Loucy (cell line): Measurements from ENCODE around the gene RPS18.

Experiments used
- H2AFZ ChIP-seq: fragments of 200-600 bp; sonication (generic); 2 replicates; pipeline ENCODE4 v1.6.0; 2016; ENCODE audit warnings: antibody characterized with exemption, mild to moderate bottlenecking, low read length, moderate library complexity
- H3F3A ChIP-seq: fragments of 200-600 bp; 2 replicates; pipeline ENCODE4 v1.6.0; 2016; ENCODE audit warnings: antibody characterized with exemption, low read depth, mild to moderate bottlenecking
- H3K27me3 ChIP-seq: fragments of 200-600 bp; sonication (generic); 2 replicates; pipeline ENCODE4 v1.6.1; 2014; ENCODE audit warnings: low read length, mild to moderate bottlenecking; ENCODE audit not compliant: insufficient read depth, poor library complexity, severe bottlenecking
- H3K36me3 ChIP-seq: fragments of 200-600 bp; sonication (generic); 2 replicates; pipeline ENCODE4 v1.6.1; 2016; ENCODE audit warnings: low read length; ENCODE audit not compliant: insufficient read depth
- H3K4me1 ChIP-seq: fragments of 200-600 bp; sonication (generic); 2 replicates; pipeline ENCODE4 v1.5.1; 2014; ENCODE audit warnings: low read length, mild to moderate bottlenecking; ENCODE audit not compliant: insufficient read depth, poor library complexity, severe bottlenecking
- H3K4me2 ChIP-seq: fragments of 200-600 bp; sonication (generic); 2 replicates; pipeline ENCODE4 v1.6.0; 2014; ENCODE audit warnings: antibody characterized with exemption, low read length, low read depth, mild to moderate bottlenecking; ENCODE audit not compliant: poor library complexity, severe bottlenecking
- H3K4me3 ChIP-seq: fragments of 200-600 bp; sonication (generic); 2 replicates; pipeline ENCODE4 v1.5.1; 2014; ENCODE audit warnings: low read length, mild to moderate bottlenecking, mixed read lengths; ENCODE audit not compliant: poor library complexity, severe bottlenecking
- H3K79me2 ChIP-seq: fragments of 200-600 bp; sonication (generic); 2 replicates; pipeline ENCODE4 v1.6.1; 2014; ENCODE audit warnings: low read length; ENCODE audit not compliant: insufficient read depth
- H3K9ac ChIP-seq: fragments of 200-600 bp; sonication (generic); 2 replicates; pipeline ENCODE4 v1.6.0; 2014; ENCODE audit warnings: mild to moderate bottlenecking, low read depth, low read length, moderate library complexity; ENCODE audit not compliant: poor library complexity, severe bottlenecking
- H3K9me2 ChIP-seq: fragments of 200-600 bp; sonication (generic); replicated peaks from 2 replicates; pipeline ENCODE4 v1.6.1; 2016; ENCODE audit warnings: low read depth, low read length, mixed read lengths
- H3K9me3 ChIP-seq: fragments of 200-600 bp; sonication (generic); 2 replicates; pipeline ENCODE4 v1.6.1; 2014; ENCODE audit warnings: mild to moderate bottlenecking, antibody characterized with exemption, low read length, low read depth; ENCODE audit not compliant: insufficient read depth
- H4K20me1 ChIP-seq: fragments of 200-600 bp; sonication (generic); 2 replicates; pipeline ENCODE4 v1.6.0; 2014; ENCODE audit warnings: antibody characterized with exemption, low read length, mild to moderate bottlenecking; ENCODE audit not compliant: insufficient read depth, poor library complexity, severe bottlenecking
- EZH2phosphoT487 ChIP-seq: fragments of 200-600 bp; IDR thresholded peaks from 2 replicates; pipeline ENCODE4 v1.6.1; 2018; ENCODE audit warnings: antibody characterized with exemption, mild to moderate bottlenecking, moderate library complexity, borderline replicate concordance
- TF ChIP-seq, protein P1 (sequence below): fragments of 200-600 bp; sonication (generic); conservative IDR thresholded peaks from 2 replicates; pipeline ENCODE4 v1.5.1; 2014; ENCODE audit warnings: mild to moderate bottlenecking, antibody characterized with exemption, low read length

RPS18 gene

DNA sequence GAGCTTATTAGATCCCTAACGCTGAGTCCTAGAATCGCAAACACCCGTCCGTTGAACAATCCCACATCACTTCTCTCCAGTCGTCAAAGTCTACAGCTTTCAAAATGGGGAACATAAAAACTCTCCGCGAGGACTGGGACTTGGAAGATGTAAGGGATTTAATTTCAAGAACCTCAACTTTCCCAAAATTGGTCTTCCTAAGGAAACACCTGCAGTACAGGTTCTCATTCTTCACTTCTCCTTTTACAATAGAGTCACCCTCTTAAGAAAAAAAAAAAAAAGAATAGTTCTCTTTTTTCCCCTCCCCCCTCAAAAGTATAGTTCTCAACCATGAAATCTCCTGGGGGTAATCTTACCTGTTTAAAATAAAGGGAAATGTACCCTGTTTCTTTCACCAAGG is 52.2 kb downstream of the RPS18 start:
- no peaks in the 10 kb centered on the region for H3F3A ChIP-seq
- peaks cover 21% of the 10 kb centered on the region for H4K20me1 ChIP-seq
- peaks cover 17% of the 10 kb centered on the region; the same call in 1 of the 2 replicates for H3K36me3 ChIP-seq
- H2AFZ ChIP-seq, result no peak overlapping the region
- no peaks in the 10 kb centered on the region for H3K9me3 ChIP-seq
- peak overlapping the region; percentile 76 for H3K4me2 ChIP-seq
- H3K27me3 ChIP-seq, result no peaks in the 10 kb centered on the region
- H3K4me1 ChIP-seq, result peaks cover 38% of the 10 kb centered on the region
- no peak for TF ChIP-seq EZH2phosphoT487
- TF ChIP-seq, protein P1, sequence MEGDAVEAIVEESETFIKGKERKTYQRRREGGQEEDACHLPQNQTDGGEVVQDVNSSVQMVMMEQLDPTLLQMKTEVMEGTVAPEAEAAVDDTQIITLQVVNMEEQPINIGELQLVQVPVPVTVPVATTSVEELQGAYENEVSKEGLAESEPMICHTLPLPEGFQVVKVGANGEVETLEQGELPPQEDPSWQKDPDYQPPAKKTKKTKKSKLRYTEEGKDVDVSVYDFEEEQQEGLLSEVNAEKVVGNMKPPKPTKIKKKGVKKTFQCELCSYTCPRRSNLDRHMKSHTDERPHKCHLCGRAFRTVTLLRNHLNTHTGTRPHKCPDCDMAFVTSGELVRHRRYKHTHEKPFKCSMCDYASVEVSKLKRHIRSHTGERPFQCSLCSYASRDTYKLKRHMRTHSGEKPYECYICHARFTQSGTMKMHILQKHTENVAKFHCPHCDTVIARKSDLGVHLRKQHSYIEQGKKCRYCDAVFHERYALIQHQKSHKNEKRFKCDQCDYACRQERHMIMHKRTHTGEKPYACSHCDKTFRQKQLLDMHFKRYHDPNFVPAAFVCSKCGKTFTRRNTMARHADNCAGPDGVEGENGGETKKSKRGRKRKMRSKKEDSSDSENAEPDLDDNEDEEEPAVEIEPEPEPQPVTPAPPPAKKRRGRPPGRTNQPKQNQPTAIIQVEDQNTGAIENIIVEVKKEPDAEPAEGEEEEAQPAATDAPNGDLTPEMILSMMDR, result no peak
- peak overlapping the region; percentile 92 for H3K4me3 ChIP-seq
- peaks cover 36% of the 10 kb centered on the region for H3K79me2 ChIP-seq
- H3K9ac ChIP-seq, result peak overlapping the region; percentile 49
- H3K9me2 ChIP-seq, result no peaks in the 10 kb centered on the region
